H1 (cell line): ENCODE measurements around the gene ZNF587B.
"Not testable (repeated sequence)": the region's sequence is repeated elsewhere in the genome, so short reads cannot be mapped to it uniquely, and the experiment has no call there.

Experiments
- CHD1 ChIP-seq: IDR thresholded peaks from 2 replicates; pipeline ENCODE4 v1.6.1; 2012; ENCODE audit warnings: low read depth, low read length, improper control_type of control experiment
- CREB1 ChIP-seq: IDR thresholded peaks from 2 replicates; pipeline ENCODE4 v1.6.1; 2012; ENCODE audit warnings: inconsistent platforms
- CTCF ChIP-seq, 3 experiments: IDR thresholded peaks; 1 replicate in 2 of 3; 2 replicates in 1 of 3; pipeline versions ENCODE4 v1.5.1 to v1.6.1; 2011; ENCODE audit warnings: low read length in 3 of 3, mild to moderate bottlenecking in 3 of 3, inconsistent platforms in 2 of 3, low read depth in 1 of 3, moderate library complexity in 1 of 3; ENCODE audit not compliant: insufficient read depth in 1 of 3; ENCODE audit errors: control extremely low read depth in 1 of 3
- EZH2 ChIP-seq: fragments of 200-600 bp; sonication (generic); IDR thresholded peaks from 2 replicates; pipeline ENCODE4 v1.7.1; 2012; ENCODE audit warnings: low read depth, mild to moderate bottlenecking, moderate library complexity, low read length, inconsistent platforms; ENCODE audit not compliant: severe bottlenecking
- MAFK ChIP-seq: IDR thresholded peaks from 2 replicates; pipeline ENCODE4 v1.6.1; 2012; ENCODE audit warnings: low read depth, mild to moderate bottlenecking, improper control_type of control experiment, low read length
- MAX ChIP-seq: IDR thresholded peaks from 2 replicates; pipeline ENCODE4 v1.6.1; 2012; ENCODE audit warnings: inconsistent platforms
- SP2 ChIP-seq: IDR thresholded peaks from 2 replicates; pipeline ENCODE4 v1.6.1; 2012; ENCODE audit warnings: mild to moderate bottlenecking, low read length, inconsistent platforms
- SUZ12 ChIP-seq: fragments of 200-600 bp; sonication (generic); IDR thresholded peaks from 2 replicates; pipeline ENCODE4 v1.6.1; 2012; ENCODE audit warnings: mild to moderate bottlenecking, inconsistent platforms, low read length, moderate library complexity, mixed read lengths

- not testable (repeated sequence) for TF ChIP-seq CREB1; CHD1; MAX; CTCF (IDR thresholded peaks at IDR 0.05; ENCODE audit: control extremely low read depth in 1 of 3, insufficient read depth in 1 of 3, low read depth in 1 of 3, low read length in 3 of 3); EZH2; MAFK; SP2; SUZ12
These were observed 19.1 kb downstream of the ZNF587B start for GRCh38 chr19:57849162-57849665.
